ENCODE data around the gene PTPRR. TPM values are rescaled to one million over a fixed set of nuclear protein-coding genes. Genes with fewer than 3 reads are reported as not detected.

Gene PTPRR
- total RNA-seq, 2 experiments from 2014 or later = not detected

DNA sequence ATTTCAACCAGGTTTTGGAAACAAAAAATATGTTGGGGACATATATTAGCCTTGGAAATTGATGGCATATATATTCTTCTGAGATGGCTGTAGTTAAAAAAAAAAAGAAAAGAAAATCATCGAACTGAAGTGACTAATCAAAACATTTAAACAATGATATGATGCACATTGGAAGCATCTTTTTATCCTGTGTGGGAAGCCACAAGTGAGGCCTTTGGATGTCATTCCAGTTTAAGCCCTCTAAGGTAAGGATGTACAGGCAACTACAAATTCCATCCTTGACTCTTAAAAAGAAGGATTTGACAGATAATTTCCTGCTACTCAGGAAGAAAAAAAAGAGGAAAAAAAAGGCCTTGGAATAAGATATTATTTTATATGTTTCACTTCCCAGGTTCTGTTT is 273.7 kb downstream of the PTPRR start:
- H3K4me3 ChIP-seq (ENCODE audit: low read length) = no peak overlapping the region
- Mint-ChIP-seq H3K9me3 (no peaks in the 10 kb centered on the region), H3K4me1 (ENCODE audit: low read depth) (no peaks in the 10 kb centered on the region), H3K36me3 (ENCODE audit: low read depth) (no peaks in the 10 kb centered on the region), H3K4me3 (no peak overlapping the region), H3K27me3 (peaks cover 34% of the 10 kb centered on the region), H3K27ac (no peak overlapping the region)
- H3K27me3 ChIP-seq (ENCODE audit: control insufficient read depth in 1 of 2, insufficient read depth in 2 of 2, low read length in 2 of 2) = no peaks in the 10 kb centered on the region
- DNase-seq (no peak), ATAC-seq (ENCODE audit: poor library complexity) (no peak)
- CTCF ChIA-PET = no interaction called here
- TF ChIP-seq, protein P1, sequence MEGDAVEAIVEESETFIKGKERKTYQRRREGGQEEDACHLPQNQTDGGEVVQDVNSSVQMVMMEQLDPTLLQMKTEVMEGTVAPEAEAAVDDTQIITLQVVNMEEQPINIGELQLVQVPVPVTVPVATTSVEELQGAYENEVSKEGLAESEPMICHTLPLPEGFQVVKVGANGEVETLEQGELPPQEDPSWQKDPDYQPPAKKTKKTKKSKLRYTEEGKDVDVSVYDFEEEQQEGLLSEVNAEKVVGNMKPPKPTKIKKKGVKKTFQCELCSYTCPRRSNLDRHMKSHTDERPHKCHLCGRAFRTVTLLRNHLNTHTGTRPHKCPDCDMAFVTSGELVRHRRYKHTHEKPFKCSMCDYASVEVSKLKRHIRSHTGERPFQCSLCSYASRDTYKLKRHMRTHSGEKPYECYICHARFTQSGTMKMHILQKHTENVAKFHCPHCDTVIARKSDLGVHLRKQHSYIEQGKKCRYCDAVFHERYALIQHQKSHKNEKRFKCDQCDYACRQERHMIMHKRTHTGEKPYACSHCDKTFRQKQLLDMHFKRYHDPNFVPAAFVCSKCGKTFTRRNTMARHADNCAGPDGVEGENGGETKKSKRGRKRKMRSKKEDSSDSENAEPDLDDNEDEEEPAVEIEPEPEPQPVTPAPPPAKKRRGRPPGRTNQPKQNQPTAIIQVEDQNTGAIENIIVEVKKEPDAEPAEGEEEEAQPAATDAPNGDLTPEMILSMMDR (IDR thresholded peaks at IDR 0.05) = no peak
- intact Hi-C loops (cut with DNase I, micrococcal nuclease) = no loop called here
- H3K36me3 ChIP-seq (ENCODE audit: insufficient read depth, low read length) = no peaks in the 10 kb centered on the region
- H3K4me1 ChIP-seq (ENCODE audit: insufficient read depth, low read length) = no peaks in the 10 kb centered on the region
- H3K9me3 ChIP-seq (ENCODE audit: control insufficient read depth in 1 of 2, insufficient read depth in 1 of 2, low read length in 2 of 2) = no peaks in the 10 kb centered on the region
- no peak overlapping the region for H3K27ac ChIP-seq (ENCODE audit: low read depth in 1 of 2, low read length in 2 of 2)
- POLR2A ChIA-PET = no interaction called here

DNA sequence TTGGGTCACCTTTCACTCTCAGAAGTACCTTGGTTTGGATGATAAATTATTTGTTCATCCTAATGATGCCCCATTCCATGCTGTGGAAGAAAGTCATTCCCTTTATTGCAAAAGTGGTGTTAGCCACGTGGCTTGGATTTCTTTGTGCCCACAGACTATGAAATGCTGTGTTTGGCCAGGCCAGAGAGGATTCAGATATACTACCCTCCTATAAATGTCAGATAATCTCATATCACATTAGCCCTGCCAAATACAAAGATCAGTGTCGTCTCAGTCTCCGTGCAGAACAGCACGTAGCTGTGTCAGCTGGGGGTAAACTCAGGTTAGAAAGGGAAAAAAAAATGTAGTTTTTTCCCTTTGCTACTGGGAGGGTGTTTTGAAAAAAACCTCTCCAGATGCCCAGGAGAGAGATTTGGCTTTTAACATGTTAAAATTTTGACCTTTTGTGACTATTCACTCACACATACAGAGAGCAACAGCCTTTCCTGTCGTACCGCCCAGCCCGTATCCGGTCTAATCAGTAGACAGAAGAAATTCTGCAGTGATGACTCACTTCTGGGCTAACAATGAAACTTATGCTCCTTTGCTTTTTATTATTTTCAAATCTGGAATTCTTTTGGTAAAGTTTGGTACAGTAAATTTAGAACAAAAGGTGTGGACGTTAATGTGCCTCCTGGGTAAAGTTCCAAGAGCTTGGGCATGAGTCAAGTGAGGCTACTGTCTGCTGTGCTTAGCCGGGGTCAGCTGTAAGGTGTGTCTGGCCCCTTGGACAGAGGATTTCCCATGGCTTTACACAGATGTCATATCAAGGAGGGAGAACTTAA is 274.8 kb downstream of the PTPRR start:
- no peaks in the 10 kb centered on the region for H3K36me3 ChIP-seq (ENCODE audit: insufficient read depth, low read length)
- Mint-ChIP-seq H3K4me3 (peak overlapping the region; percentile 4), H3K4me1 (ENCODE audit: low read depth) (no peaks in the 10 kb centered on the region), H3K36me3 (ENCODE audit: low read depth) (no peaks in the 10 kb centered on the region), H3K27ac (no peak overlapping the region), H3K9me3 (no peaks in the 10 kb centered on the region), H3K27me3 (peaks cover 46% of the 10 kb centered on the region)
- CTCF ChIA-PET = no interaction called here
- POLR2A ChIA-PET = no interaction called here
- intact Hi-C loops (cut with DNase I, micrococcal nuclease) = no loop called here
- no peak overlapping the region for H3K27ac ChIP-seq (ENCODE audit: low read depth in 1 of 2, low read length in 2 of 2)
- no peak overlapping the region for H3K4me3 ChIP-seq (ENCODE audit: low read length)
- TF ChIP-seq, protein P1 (IDR thresholded peaks at IDR 0.05) = no peak
- peak; percentile 55 for ATAC-seq (ENCODE audit: poor library complexity)
- no peaks in the 10 kb centered on the region for H3K4me1 ChIP-seq (ENCODE audit: insufficient read depth, low read length)
- no peaks in the 10 kb centered on the region for H3K9me3 ChIP-seq (ENCODE audit: control insufficient read depth in 1 of 2, insufficient read depth in 1 of 2, low read length in 2 of 2)
- peak in 2 of 14 experiments; percentile 1 to 10 for DNase-seq
- H3K27me3 ChIP-seq (ENCODE audit: control insufficient read depth in 1 of 2, insufficient read depth in 2 of 2, low read length in 2 of 2) = no peaks in the 10 kb centered on the region

DNA sequence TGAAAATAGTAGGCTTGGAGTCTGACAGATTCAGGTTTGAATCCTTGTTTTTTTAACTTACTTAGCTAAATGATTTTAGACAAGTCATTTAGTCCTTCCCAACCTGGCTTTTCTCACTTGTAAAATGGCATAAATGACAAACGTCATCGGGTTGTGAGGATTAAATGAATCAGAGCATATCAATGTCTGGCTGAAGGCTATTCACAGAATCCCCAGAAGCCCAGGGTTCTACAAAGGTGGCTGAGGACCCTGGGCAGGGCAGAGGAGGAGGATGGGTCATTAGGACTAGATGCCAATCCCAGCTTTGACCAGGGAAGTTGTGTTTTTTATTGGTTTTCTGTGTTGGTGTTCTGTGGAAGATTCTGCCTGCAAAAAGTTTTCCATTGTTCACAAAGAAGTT is 275.7 kb downstream of the PTPRR start:
- H3K36me3 ChIP-seq (ENCODE audit: insufficient read depth, low read length) = no peaks in the 10 kb centered on the region
- H3K9me3 Mint-ChIP-seq = no peaks in the 10 kb centered on the region

More for the DNA sequence above, 275.7 kb downstream of the PTPRR start:
- TF ChIP-seq, protein P1 (IDR thresholded peaks at IDR 0.05) = no peak
- Mint-ChIP-seq H3K36me3 (ENCODE audit: low read depth) (no peaks in the 10 kb centered on the region), H3K4me3 (no peak overlapping the region), H3K27me3 (peaks cover 46% of the 10 kb centered on the region), H3K27ac (no peak overlapping the region), H3K4me1 (ENCODE audit: low read depth) (no peaks in the 10 kb centered on the region)
- Histone ChIP-seq H3K27ac (ENCODE audit: low read depth in 1 of 2, low read length in 2 of 2) (no peak overlapping the region), H3K27me3 (ENCODE audit: control insufficient read depth in 1 of 2, insufficient read depth in 2 of 2, low read length in 2 of 2) (no peaks in the 10 kb centered on the region), H3K9me3 (ENCODE audit: control insufficient read depth in 1 of 2, insufficient read depth in 1 of 2, low read length in 2 of 2) (no peaks in the 10 kb centered on the region), H3K4me3 (ENCODE audit: low read length) (no peak overlapping the region), H3K4me1 (ENCODE audit: insufficient read depth, low read length) (no peaks in the 10 kb centered on the region)
- DNase-seq = no peak
- POLR2A ChIA-PET = no interaction called here
- intact Hi-C loops (cut with DNase I, micrococcal nuclease) = no loop called here
- CTCF ChIA-PET = no interaction called here
- no peak for ATAC-seq (ENCODE audit: poor library complexity)
